Small intestine (tissue), 7 donors: ENCODE results near the gene RB1. TPM values are rescaled to one million over a fixed set of nuclear protein-coding genes. Genes with fewer than 3 reads are reported as not detected.

Experiments used
- DNase-seq, 2 donors: peaks; one replicate each; pipeline versions ENCODE4 v3.0.0 to v3.0.0-alpha.2; 2013
- FAIRE-seq: peaks from 2 replicates; lab custom pipeline; 2012; peaks lifted over from hg19 to GRCh38; lab: Jason Lieb, UNC
- H3K27ac ChIP-seq, 3 donors: one replicate each; pipeline ENCODE4 v1.5.1; 2013; ENCODE audit warnings: low read length in 2 of 3, mild to moderate bottlenecking in 2 of 3, control low read depth in 1 of 3, inconsistent platforms in 1 of 3, low read depth in 1 of 3, moderate library complexity in 1 of 3
- H3K27me3 ChIP-seq, 3 donors: one replicate each; pipeline ENCODE4 v1.6.1; 2013; ENCODE audit warnings: low read length in 3 of 3, inconsistent platforms in 1 of 3; ENCODE audit not compliant: control insufficient read depth in 3 of 3, insufficient read depth in 3 of 3
- H3K36me3 ChIP-seq, 3 donors: one replicate each; pipeline ENCODE4 v1.6.1; 2013; ENCODE audit warnings: low read length in 3 of 3, inconsistent platforms in 1 of 3, low read depth in 1 of 3, mild to moderate bottlenecking in 1 of 3, moderate library complexity in 1 of 3; ENCODE audit not compliant: control insufficient read depth in 3 of 3, insufficient read depth in 2 of 3
- H3K4me1 ChIP-seq, 3 donors: one replicate each; pipeline ENCODE4 v1.6.1; 2013; ENCODE audit warnings: low read length in 2 of 3, inconsistent platforms in 1 of 3, low read depth in 1 of 3, mild to moderate bottlenecking in 1 of 3, moderate library complexity in 1 of 3; ENCODE audit not compliant: control insufficient read depth in 3 of 3, insufficient read depth in 2 of 3
- H3K4me3 ChIP-seq, 3 donors: one replicate each; pipeline ENCODE4 v1.5.1; 2013; ENCODE audit warnings: low read length in 3 of 3, control low read depth in 1 of 3, inconsistent platforms in 1 of 3, low read depth in 1 of 3, mild to moderate bottlenecking in 1 of 3, moderate library complexity in 1 of 3
- H3K9me3 ChIP-seq, 2 donors: one replicate each; pipeline ENCODE4 v1.6.1; 2013; ENCODE audit warnings: low read depth in 1 of 2, low read length in 1 of 2; ENCODE audit not compliant: control insufficient read depth in 2 of 2, insufficient read depth in 1 of 2
- WGBS, 3 donors: extraction: QIAGEN DNeasy Blood & Tissue Kit; methylation state at CpG; one replicate each; pipeline ENCODE4 v1.1.7; 2013; 5-methylcytosine and 5-hydroxymethylcytosine counted together
- polyA plus RNA-seq, 4 donors: library from polyadenylated mRNA; stranded (reverse) in 3 of 4; unstranded in 1 of 4; fragments of 200-250 nt in 3 of 4; fragments of 120-200 nt in 1 of 4; gene quantifications; one replicate each; pipeline versions ENCODE4 v1.2.1 to v1.2.3, GENCODE V29; 2013
- donor health status: healthy with polysubstance abuse.
- donor health status: control.
- donor health status: control.
- donor health status: Bipolar disorder and iron deficiency.
- donor health status: healthy.

Gene RB1
- polyA plus RNA-seq, 4 donors = 11.9 to 33.6 (median 20.2) TPM

DNA sequence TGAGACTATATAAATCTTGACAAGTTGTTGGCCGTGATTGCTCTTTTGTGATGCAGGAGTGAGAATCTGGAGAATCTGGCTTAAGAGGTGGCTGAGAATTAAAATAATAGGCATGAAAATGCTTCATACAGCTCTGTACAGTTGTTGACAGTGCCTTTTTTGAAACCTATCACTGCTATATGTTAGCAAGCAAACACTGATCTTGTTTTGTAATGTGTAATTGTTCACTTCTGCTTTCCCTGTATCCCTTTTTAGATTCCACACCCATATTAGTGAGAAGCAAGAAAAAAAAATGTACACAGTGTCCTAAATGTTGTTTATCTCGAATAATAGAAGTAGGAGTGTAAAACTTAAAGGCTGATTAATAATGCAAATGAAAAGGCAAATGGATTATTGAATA is 39.5 kb upstream of the RB1 start:
- H3K9me3 ChIP-seq = no peaks in the 10 kb centered on the region
- peaks cover 6 to 12% (median 9%) of the 10 kb centered on the region in 3 donors for H3K36me3 ChIP-seq
- peaks cover 0 to 7% (median 0%) of the 10 kb centered on the region in 3 donors for H3K4me1 ChIP-seq
- FAIRE-seq (no peak), DNase-seq (no peak)
- H3K27ac ChIP-seq = no peak overlapping the region
- no peak overlapping the region for H3K4me3 ChIP-seq
- 91 to 95% (median 93%) methylated on average over 2 of the region's 2 CpGs for WGBS, 3 donors
- H3K27me3 ChIP-seq = no peaks in the 10 kb centered on the region

DNA sequence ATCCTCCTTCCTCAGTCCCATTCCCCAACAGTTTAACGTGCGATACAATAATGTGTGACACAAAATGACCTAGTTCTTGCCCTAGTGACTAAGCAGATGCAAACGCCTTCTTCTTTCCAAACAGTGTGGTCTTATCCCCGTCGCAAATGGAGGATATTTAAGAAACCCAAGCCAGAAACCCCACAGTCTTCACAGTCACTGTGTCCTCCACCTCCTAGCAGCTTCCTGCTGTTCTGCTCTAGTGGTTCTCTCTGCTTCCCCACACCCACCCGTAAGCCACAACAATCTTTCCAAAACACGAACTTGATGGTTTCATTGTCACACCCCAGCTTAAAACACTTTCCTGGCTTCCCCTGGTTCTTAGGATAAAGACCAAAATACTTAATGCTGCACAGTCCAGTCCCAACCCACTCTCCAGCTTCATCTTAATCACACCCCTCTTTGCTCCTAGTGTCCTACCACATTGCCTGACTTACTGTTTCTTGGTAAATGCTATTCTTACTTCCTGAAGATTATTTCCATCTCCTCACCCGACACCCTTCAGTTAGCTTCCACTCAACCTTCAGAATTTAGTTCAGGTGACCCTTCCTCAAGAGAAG is 38.2 kb upstream of the RB1 start:
- no peak overlapping the region for H3K4me3 ChIP-seq
- no peak for FAIRE-seq

DNA sequence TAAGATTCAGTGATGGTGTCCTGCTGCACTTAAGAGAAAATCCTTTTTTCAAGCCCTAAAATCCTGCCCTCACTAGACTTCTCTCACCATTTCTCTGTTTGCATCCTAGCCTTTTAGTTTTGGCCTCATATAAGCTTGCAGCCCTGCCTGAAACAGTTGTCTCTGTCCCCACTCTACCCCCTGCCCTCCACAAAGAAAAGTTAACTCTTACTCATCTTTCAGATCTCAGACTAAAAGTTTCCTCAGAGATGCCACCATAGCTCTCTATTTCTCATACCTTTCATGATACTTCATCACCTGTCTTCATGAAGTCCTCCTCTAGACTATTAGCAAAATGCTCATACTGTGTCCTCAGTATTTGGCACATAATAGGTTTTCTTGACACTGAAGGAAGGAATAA is 37.4 kb upstream of the RB1 start:
- FAIRE-seq (no peak), DNase-seq (no peak)
- Histone ChIP-seq H3K27me3 (no peaks in the 10 kb centered on the region), H3K9me3 (no peaks in the 10 kb centered on the region), H3K27ac (no peak overlapping the region), H3K4me3 (no peak overlapping the region), H3K4me1 (peaks cover 0 to 7% (median 0%) of the 10 kb centered on the region in 3 donors), H3K36me3 (peaks cover 8 to 9% (median 9%) of the 10 kb centered on the region in 3 donors)

More for the DNA sequence above, 38.2 kb upstream of the RB1 start:
- no peak for DNase-seq
- Histone ChIP-seq H3K4me1 (peaks cover 0 to 7% (median 0%) of the 10 kb centered on the region in 3 donors), H3K27ac (no peak overlapping the region), H3K27me3 (no peaks in the 10 kb centered on the region), H3K36me3 (peaks cover 8 to 9% (median 9%) of the 10 kb centered on the region in 3 donors), H3K9me3 (no peaks in the 10 kb centered on the region)
- WGBS, 3 donors = 75 to 89% (median 81%) methylated on average over 8 of the region's 8 CpGs

DNA sequence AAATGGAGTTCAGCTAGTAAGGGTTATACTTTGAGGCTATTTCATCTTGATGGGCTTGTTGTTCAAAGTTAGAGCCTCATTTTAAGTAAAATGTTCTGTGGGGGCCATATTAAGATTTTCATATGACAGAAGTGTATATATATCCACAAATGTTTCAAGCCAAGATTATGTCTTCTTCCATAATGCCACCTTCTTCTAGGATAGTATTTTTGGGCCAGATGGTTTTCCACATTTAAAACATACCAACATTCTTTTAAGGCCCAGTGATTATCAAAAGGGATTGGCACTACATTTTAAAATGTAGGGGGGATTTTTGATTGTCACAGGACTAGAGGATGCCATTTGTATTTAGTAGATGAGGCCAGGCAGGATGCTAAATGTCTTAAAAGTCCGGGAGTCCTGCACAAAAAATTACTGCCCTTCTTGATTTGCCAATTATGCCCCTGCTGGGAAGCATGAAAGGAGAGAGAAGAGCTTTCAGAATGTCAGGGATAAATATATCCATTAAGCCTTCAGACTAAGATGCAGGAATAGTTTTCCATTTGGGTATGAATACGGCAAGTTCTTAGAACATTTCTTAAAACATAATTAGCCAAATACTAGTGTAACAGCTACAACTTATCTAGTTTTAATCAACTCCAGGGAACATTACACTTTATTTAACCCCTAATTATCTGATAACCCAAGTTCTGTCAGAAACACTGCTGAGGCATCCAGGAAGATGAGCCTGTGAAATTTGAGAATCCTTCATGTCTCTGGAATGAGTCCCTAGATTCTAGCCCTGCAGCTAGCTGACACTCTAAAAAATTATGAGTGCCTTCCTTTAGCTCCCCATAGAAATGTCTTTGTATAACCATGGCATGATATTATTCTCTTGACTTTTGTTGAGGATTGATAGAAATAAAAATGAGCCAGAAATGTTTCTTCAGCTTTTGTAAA is 36.6 kb upstream of the RB1 start:
- FAIRE-seq = no peak

GRCh38 chr13:48268019-48268418 is 35.5 kb upstream of the RB1 start:
- peaks cover 2 to 9% (median 4%) of the 10 kb centered on the region in 3 donors for H3K36me3 ChIP-seq
- H3K9me3 ChIP-seq = no peaks in the 10 kb centered on the region
- FAIRE-seq = no peak
- H3K4me3 ChIP-seq = no peak overlapping the region
- H3K27me3 ChIP-seq = no peaks in the 10 kb centered on the region
- peaks cover 0 to 2% (median 0%) of the 10 kb centered on the region in 3 donors for H3K4me1 ChIP-seq
- no peak overlapping the region for H3K27ac ChIP-seq
- DNase-seq = no peak
- 92 to 95% (median 93%) methylated on average over 4 of the region's 4 CpGs for WGBS, 3 donors

More for the DNA sequence above, 36.6 kb upstream of the RB1 start:
- peaks cover 0 to 7% (median 0%) of the 10 kb centered on the region in 3 donors for H3K4me1 ChIP-seq
- 86 to 94% (median 91%) methylated on average over 2 of the region's 2 CpGs for WGBS, 3 donors
- no peak for DNase-seq
- H3K9me3 ChIP-seq = no peaks in the 10 kb centered on the region
- H3K36me3 ChIP-seq = peaks cover 8 to 9% (median 9%) of the 10 kb centered on the region in 3 donors
- H3K4me3 ChIP-seq = no peak overlapping the region
- H3K27ac ChIP-seq = no peak overlapping the region
- H3K27me3 ChIP-seq = no peaks in the 10 kb centered on the region

GRCh38 chr13:48273346-48273745 is 30.2 kb upstream of the RB1 start:
- Histone ChIP-seq H3K4me3 (no peak overlapping the region), H3K27me3 (no peaks in the 10 kb centered on the region), H3K27ac (no peak overlapping the region), H3K36me3 (peaks cover 2 to 4% (median 2%) of the 10 kb centered on the region in 3 donors), H3K4me1 (no peaks in the 10 kb centered on the region), H3K9me3 (no peaks in the 10 kb centered on the region)
- FAIRE-seq = no peak
- DNase-seq = no peak
- WGBS, 3 donors = 89 to 95% (median 89%) methylated on average over 4 of the region's 4 CpGs

GRCh38 chr13:48275507-48275906 is 28.0 kb upstream of the RB1 start:
- H3K9me3 ChIP-seq = no peaks in the 10 kb centered on the region
- DNase-seq = no peak
- H3K4me3 ChIP-seq = no peak overlapping the region
- H3K27me3 ChIP-seq = no peaks in the 10 kb centered on the region
- FAIRE-seq = no peak
- H3K4me1 ChIP-seq = no peaks in the 10 kb centered on the region
- no peaks in the 10 kb centered on the region for H3K36me3 ChIP-seq
- no peak overlapping the region for H3K27ac ChIP-seq
- WGBS, 3 donors = 72 to 87% (median 87%) methylated on average over 4 of the region's 4 CpGs

DNA sequence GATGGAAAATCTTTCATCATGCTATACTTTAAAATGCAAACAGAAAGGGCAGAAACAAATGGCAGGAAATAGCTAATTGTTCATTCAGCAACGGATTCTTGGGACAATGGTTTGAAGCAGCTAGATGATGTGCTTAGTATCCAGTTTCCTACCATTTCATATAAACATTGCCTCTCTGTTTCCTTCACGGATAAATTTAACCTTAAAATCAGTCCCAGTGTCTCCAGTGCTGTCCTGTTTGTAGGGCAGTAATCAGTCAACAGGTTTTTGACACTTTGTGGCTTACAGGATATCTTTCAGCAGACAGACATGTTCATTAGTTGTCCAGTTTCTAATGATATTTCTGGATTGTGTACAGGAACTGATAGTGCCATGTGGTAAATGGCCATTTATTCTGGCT is 24.7 kb upstream of the RB1 start:
- no peak for DNase-seq
- H3K27ac ChIP-seq = no peak overlapping the region
- H3K9me3 ChIP-seq = no peaks in the 10 kb centered on the region
- H3K4me1 ChIP-seq = no peaks in the 10 kb centered on the region
- no peaks in the 10 kb centered on the region for H3K27me3 ChIP-seq
- H3K36me3 ChIP-seq = no peaks in the 10 kb centered on the region
- no peak for FAIRE-seq
- no peak overlapping the region for H3K4me3 ChIP-seq
- 47 to 61% (median 58%) methylated on average over 2 of the region's 2 CpGs for WGBS, 3 donors
